ENCODE measurements around the gene CFAP107.
"Not testable (repeated sequence)": the region's sequence is repeated elsewhere in the genome, so short reads cannot be mapped to it uniquely, and the experiment has no call there.

CFAP107 gene

DNA sequence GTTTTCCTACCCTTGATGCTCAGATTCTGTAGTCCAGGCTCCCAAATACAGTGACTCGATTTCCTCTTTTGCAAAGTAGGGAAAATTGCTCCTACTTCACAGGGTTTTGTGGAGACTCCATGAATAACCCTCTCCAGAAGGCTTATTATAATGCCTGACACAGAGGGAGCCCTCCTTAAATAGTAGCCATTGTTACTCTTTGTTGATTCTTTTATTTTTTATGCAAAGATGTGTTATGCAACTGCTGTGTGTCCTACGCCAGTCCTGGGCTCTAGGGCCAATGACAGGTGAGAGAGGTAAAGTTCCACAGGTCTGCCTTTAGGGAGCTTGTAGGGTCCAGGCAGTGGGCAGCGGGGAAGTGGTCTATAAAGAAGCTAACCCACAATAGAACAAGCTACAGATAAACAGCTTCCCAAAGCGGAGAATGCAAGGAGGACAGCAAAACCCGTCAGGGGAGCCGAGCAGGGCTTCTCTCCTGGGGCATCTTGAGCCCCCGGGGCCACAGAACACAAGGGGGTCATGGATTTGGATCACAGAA lies 28.6 kb upstream of the CFAP107 start:
- Mint-ChIP-seq H3K9me3 (no peaks in the 10 kb centered on the region), H3K27ac (no peak overlapping the region), H3K27me3 (peaks cover 16 to 34% of the 10 kb centered on the region in 2 donors), H3K4me1 (no peaks in the 10 kb centered on the region), H3K4me3 (no peak overlapping the region), H3K36me3 (no peaks in the 10 kb centered on the region)
- DNase-seq (no peak), ATAC-seq (replicated peaks) (no peak)

DNA sequence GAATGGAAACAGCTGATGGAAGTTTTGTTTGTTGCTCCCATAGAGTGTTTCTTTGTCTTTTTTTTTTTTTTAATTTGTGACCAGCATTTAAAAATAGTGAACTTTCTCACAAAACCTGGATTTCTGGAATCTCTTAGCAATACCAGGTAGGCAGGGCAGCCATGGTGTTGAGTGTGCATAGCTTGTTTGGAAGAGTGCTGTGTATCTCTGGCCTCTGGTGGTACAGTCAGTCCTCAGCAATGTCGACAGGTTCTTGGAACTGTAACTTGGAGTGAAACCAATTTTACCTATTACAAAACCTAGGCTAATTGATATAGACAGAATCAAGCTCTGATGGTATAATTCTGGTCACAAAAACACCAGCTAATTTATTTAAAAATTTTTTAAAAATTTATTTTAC lies 23.4 kb upstream of the CFAP107 start:
- Mint-ChIP-seq H3K27ac (no peak overlapping the region), H3K9me3 (peaks cover 0 to under 1% of the 10 kb centered on the region in 2 donors), H3K4me1 (no peaks in the 10 kb centered on the region), H3K4me3 (no peak overlapping the region), H3K27me3 (peaks cover 25 to 42% of the 10 kb centered on the region in 2 donors), H3K36me3 (no peaks in the 10 kb centered on the region)
- ATAC-seq (replicated peaks) (no peak), DNase-seq (no peak)

DNA sequence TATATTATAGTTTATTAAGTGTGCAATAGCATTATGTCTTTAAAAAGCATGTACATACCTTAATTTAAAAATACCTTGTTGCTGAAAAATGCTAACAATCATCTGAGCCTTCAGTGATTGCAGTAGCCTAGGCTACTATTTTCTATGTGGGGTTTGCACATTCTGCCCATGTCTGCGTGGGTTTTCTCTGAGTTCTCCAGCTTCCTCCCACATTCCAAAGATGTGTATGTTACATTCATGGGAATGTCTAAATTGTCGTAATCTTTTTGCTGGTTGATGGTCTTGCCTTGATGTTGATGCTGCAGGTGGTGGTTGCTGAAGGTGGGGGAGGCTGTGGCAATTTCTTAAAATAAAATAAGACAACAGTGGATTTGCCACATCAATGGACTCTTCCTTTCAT lies 17.6 kb upstream of the CFAP107 start:
- H3K27me3 Mint-ChIP-seq, result peaks cover 24 to 29% of the 10 kb centered on the region in 2 donors
- no peak for ATAC-seq (replicated peaks)
- H3K4me1 Mint-ChIP-seq, result no peaks in the 10 kb centered on the region
- no peak overlapping the region for H3K4me3 Mint-ChIP-seq
- H3K36me3 Mint-ChIP-seq, result peaks cover 0 to 3% of the 10 kb centered on the region in 2 donors
- H3K9me3 Mint-ChIP-seq, result peaks cover 6 to 26% of the 10 kb centered on the region in 2 donors
- H3K27ac Mint-ChIP-seq, result no peak overlapping the region
- DNase-seq, result no peak

DNA sequence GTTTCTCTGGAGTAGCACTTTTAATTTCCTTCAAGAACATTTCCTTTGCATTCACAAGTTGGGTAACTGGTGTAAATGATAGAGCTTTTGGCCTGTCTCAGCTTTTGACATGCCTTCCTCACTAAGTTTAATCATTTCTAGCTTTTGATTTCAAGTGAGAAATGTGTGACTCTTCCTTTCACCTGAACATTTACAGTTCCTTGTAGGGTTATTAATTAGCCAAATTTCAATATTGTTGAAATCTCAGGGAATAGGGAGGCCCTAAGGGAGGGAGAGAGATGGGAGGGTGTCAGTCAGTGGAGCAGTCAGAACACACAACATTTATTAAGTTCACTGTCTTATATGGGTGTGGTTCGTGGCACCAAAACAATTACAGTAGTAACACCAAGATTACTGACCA lies 15.8 kb upstream of the CFAP107 start:
- Mint-ChIP-seq H3K36me3 (peaks cover 0 to 3% of the 10 kb centered on the region in 2 donors), H3K4me1 (no peaks in the 10 kb centered on the region), H3K9me3 (peaks cover 6 to 30% of the 10 kb centered on the region in 2 donors), H3K4me3 (no peak overlapping the region), H3K27me3 (peaks cover 25 to 26% of the 10 kb centered on the region in 2 donors), H3K27ac (no peak overlapping the region)
- no peak for ATAC-seq (replicated peaks)
- no peak for DNase-seq

DNA sequence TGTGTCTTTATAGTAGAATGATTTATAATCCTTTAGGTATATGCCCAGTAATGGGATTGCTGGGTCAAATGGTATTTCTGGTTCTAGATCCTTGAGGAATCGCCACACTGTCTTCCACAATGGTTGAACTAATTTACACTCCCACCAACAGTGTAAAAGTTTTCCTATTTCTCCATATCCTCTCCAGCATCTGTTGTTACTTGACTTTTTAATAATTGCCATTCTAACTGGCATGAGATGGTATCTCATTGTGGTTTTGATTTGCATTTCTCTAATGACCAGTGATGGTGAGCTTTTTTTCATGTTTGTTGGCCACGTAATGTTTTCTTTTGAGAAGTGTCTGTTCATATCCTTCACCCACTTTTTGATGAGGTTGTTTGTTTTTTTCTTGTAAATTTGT lies 14.9 kb upstream of the CFAP107 start:
- H3K27ac Mint-ChIP-seq; H3K36me3 Mint-ChIP-seq; H3K4me3 Mint-ChIP-seq; H3K4me1 Mint-ChIP-seq; DNase-seq; ATAC-seq (replicated peaks): not testable (repeated sequence)
- peaks cover 21 to 25% of the 10 kb centered on the region in 2 donors for H3K27me3 Mint-ChIP-seq
- H3K9me3 Mint-ChIP-seq, result peaks cover 6 to 30% of the 10 kb centered on the region in 2 donors

DNA sequence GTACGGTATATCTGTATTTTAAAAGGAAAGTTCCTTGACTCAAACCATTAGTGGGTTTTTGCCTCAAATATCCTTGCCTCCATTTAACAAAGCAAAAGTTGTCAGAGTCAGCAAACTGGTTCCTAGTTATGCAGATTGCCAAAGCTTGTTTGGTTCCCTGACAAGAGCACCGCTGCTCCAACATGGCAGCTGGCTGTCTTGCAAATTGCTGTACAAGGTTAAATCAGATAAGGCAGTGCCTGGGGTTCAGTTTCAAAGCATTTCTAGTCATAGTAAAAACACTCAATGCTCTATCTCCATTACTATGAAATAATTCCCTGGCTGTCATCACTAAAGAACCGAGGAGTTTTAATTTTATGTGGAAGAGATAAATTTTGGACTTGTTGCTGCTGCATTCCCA lies 11.3 kb upstream of the CFAP107 start:
- ATAC-seq (replicated peaks) (no peak), DNase-seq (no peak)
- H3K4me3 Mint-ChIP-seq, result no peak overlapping the region
- H3K27me3 Mint-ChIP-seq, result peaks cover 42 to 49% of the 10 kb centered on the region in 2 donors
- H3K36me3 Mint-ChIP-seq, result peaks cover 2 to 3% of the 10 kb centered on the region in 2 donors
- H3K4me1 Mint-ChIP-seq, result no peaks in the 10 kb centered on the region
- H3K9me3 Mint-ChIP-seq, result peaks cover 15 to 38% of the 10 kb centered on the region in 2 donors
- no peak overlapping the region for H3K27ac Mint-ChIP-seq

DNA sequence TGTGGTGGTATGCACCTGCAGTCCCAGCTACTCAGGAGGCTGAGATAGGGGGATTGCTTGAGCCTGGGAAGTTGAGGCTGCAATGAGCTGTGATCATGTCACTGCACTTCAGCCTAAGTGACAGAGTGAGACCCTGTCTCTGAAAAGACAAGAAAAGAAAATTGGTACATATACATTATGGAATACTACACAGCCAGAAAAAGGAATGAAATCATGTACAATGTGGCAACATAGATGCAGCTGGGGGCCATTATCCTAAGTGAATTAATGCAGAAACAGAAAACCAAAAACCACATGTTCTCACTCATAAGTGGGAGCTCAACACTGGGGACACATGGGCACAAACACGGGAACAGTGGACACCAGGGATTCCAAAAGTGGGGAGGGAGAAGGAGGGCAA lies 7.1 kb upstream of the CFAP107 start:
- no peak overlapping the region for H3K27ac Mint-ChIP-seq
- DNase-seq (no peak), ATAC-seq (replicated peaks) (no peak)
- peaks cover 9 to 12% of the 10 kb centered on the region in 2 donors for H3K9me3 Mint-ChIP-seq
- H3K36me3 Mint-ChIP-seq, result peaks cover 0 to 2% of the 10 kb centered on the region in 2 donors
- H3K4me1 Mint-ChIP-seq, result no peaks in the 10 kb centered on the region
- no peak overlapping the region for H3K4me3 Mint-ChIP-seq
- H3K27me3 Mint-ChIP-seq, result peaks cover 28 to 42% of the 10 kb centered on the region in 2 donors

DNA sequence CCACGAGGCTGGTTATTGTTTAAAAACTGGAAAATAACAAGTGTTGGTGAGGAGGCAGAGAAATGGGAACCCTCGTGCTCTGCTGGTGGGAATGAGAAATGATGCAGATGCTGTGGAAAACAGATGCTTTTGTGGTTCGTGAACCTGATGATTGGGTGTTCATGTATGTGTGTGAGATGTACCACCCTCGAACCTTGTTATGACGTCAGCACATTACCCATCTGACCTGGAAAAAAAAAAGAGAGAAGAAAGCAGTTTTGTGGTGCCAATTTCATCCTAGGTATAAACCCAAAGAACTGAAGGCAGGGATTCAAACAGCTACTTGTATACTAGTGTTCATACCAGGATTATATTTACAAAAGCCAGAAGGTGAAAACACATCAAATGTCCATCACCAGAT lies 6.4 kb upstream of the CFAP107 start:
- Mint-ChIP-seq H3K27me3 (peaks cover 31 to 45% of the 10 kb centered on the region in 2 donors), H3K9me3 (peaks cover 9 to 12% of the 10 kb centered on the region in 2 donors), H3K27ac (no peak overlapping the region), H3K4me3 (no peak overlapping the region), H3K36me3 (peaks cover 0 to 2% of the 10 kb centered on the region in 2 donors), H3K4me1 (no peaks in the 10 kb centered on the region)
- DNase-seq (no peak), ATAC-seq (replicated peaks) (no peak)

DNA sequence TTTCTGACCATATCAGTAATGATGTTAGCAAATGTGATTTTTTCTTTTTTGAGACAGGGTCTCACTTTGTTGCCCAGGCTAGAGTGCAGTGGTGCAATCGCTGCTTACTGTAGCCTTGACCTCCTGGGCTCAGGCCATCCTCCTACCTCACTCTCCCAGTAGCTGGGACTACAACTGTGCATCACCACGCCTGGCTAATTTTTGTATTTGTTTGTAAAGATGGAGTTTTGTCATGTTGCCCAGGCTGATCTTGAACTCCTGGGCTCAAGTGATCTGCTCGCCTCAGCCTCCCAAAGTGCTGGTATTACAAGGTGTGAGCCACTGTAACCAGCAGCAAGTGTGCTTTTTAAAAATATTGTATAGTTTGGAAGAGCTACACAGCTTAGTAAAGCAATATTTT lies 4.1 kb upstream of the CFAP107 start:
- ATAC-seq (replicated peaks) (no peak), DNase-seq (no peak)
- Mint-ChIP-seq H3K9me3 (peaks cover 5 to 6% of the 10 kb centered on the region in 2 donors), H3K4me3 (no peak overlapping the region), H3K36me3 (no peaks in the 10 kb centered on the region), H3K27ac (peak overlapping the region; percentile 26), H3K4me1 (no peaks in the 10 kb centered on the region), H3K27me3 (peaks cover 32 to 45% of the 10 kb centered on the region in 2 donors)

DNA sequence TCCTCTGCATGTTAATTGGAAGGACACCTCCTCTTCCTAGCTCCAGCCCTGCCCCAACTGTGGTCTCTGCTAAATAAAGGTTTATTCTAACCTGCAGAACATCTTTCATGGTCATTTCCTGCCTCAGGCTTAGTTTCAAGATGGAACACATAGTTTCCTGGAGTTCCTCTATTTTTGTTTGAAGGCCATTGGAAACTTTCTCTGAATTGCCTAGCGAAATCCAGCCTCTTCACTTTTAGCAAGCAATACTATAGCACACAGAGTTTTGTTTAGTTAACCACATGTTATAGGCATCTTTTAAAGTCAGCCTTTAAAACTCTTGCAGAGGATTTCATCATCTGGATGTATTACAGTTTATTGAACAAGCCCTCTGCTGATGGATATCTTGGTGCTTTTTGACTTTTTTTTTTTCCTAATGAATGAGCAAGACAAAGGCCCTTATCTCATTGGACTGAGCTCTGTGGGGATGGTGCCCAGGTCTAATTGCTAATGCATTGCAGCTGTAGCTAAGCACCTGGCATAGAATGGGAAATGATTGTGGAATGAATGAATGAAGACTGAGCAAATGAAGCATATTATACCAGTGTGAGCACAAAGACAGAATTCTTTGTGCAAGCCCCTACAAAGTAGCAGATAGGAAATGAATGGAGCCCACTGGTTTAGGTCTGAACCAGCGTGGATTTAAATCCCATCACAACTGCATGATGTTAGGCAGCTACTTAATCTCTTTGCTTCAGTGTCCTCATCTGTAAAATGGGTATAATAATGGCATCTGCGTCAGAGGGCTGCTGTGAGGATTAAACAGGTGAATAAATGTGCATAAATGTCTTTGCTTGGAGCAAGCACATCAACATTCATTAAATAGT lies 641 bp upstream of the CFAP107 start:
- Mint-ChIP-seq H3K4me3 (no peak overlapping the region), H3K36me3 (no peaks in the 10 kb centered on the region), H3K9me3 (peaks cover 17 to 18% of the 10 kb centered on the region in 2 donors), H3K27me3 (peaks cover 20 to 28% of the 10 kb centered on the region in 2 donors), H3K27ac (no peak overlapping the region), H3K4me1 (no peaks in the 10 kb centered on the region)
- DNase-seq, result no peak
- no peak for ATAC-seq (replicated peaks)

DNA sequence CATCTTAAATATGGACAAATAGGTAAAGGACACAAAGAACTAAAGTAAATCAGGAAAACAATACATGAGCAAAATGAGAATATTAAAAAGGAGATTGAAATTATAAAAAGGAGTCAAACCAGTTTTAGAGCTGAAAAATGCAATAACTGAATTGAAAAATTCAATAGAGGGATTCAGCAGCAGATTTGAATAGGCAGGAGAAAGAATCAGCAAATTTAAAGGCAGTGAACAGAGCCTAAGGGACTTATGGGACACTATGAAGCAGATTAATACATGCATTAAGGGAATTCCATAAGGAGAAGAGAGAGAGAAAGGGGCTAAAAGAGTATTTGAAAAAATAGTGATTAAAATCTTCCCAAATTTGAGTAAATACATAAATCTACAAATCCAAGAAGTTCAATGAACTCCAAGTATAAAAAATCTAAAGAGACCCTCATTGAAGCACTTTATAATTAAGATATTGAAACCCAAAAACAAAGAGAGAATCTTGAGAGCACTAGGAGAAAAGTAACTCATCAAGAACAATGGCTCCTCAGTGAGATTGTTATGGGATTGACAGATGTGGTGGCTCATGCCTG lies 2.9 kb downstream of the CFAP107 start:
- H3K4me3 Mint-ChIP-seq, result no peak overlapping the region
- H3K9me3 Mint-ChIP-seq, result peaks cover 17 to 22% of the 10 kb centered on the region in 2 donors
- DNase-seq (no peak), ATAC-seq (replicated peaks) (no peak)
- H3K36me3 Mint-ChIP-seq, result no peaks in the 10 kb centered on the region
- H3K27ac Mint-ChIP-seq, result no peak overlapping the region
- H3K4me1 Mint-ChIP-seq, result no peaks in the 10 kb centered on the region
- peaks cover 24 to 38% of the 10 kb centered on the region in 2 donors for H3K27me3 Mint-ChIP-seq

DNA sequence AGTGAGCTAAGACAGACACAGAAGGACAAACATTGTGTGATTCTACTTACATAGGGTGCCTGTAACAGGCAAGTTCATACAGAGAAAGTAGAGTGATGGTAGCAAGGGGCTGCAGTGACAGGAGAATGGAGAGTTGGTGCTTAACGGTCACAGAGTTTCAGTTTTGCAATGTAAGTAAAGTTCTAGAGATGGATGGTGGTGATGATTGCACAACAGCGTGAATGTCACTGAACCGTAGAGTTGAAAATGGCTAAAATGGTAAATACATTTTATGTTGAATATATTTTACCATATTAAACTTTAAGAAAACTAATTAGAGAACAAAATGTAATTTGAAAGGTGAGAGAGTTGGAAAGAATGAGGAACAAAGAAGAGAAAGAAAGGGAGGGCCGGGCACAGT lies 8.7 kb downstream of the CFAP107 start:
- no peak for ATAC-seq (replicated peaks)
- H3K9me3 Mint-ChIP-seq, result peaks cover 0 to 6% of the 10 kb centered on the region in 2 donors
- peaks cover 17 to 29% of the 10 kb centered on the region in 2 donors for H3K27me3 Mint-ChIP-seq
- DNase-seq, result no peak
- no peaks in the 10 kb centered on the region for H3K36me3 Mint-ChIP-seq
- H3K4me1 Mint-ChIP-seq, result no peaks in the 10 kb centered on the region
- H3K27ac Mint-ChIP-seq, result no peak overlapping the region
- H3K4me3 Mint-ChIP-seq, result no peak overlapping the region

DNA sequence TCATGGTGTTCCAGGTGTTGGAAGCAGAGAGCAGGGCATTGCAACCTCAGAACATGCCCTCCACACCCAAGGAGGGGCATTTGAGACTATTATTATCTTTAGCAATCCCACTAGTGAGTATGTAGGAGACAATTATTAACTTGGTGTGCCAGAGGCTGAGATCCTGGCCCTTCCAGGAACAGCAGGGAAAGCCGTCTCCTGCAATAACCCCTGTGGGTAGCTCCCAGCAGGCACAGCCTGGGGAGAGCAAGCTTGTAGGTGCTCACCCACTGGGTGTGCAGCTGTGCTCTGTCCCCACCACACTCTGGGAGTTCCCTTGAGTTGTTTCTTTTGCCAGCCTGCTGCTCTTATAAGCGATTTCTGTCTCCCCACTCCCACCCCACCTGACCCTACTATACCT lies 10.3 kb downstream of the CFAP107 start:
- no peak overlapping the region for H3K27ac Mint-ChIP-seq
- no peak overlapping the region for H3K4me3 Mint-ChIP-seq
- no peaks in the 10 kb centered on the region for H3K4me1 Mint-ChIP-seq
- DNase-seq (no peak), ATAC-seq (replicated peaks) (no peak)
- H3K9me3 Mint-ChIP-seq, result no peaks in the 10 kb centered on the region
- peaks cover 14 to 17% of the 10 kb centered on the region in 2 donors for H3K27me3 Mint-ChIP-seq
- H3K36me3 Mint-ChIP-seq, result no peaks in the 10 kb centered on the region

DNA sequence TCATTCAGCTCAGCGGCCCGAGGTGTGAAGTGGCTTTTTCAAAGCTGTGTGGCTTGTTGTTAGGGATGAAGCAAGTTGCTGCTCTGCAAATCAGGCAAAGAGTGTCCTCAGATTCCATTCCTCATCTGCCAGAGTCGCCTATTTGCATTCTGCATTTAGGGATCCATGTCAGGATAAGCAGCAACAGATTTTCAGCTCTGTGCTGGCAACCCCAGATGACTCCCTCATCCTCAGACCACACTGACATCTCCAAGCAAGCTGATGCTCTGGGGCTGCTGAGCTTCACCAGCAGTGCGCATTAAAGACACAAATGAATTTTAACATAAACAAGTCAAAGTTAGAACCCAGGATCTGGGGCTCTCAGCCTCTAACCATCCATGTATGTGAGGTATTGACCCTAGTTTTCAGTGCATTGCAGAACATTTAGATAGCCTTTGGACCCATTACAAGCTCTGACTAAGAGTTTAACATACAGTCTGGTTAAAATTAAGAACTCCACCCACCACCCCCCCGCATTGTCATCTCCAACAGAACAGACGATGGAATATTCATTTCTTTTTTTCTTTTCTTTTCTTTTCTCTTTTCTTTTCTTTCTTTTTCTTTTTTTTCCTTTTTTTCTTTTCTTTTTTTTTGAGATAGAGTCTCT lies 10.9 kb downstream of the CFAP107 start:
- H3K4me1 Mint-ChIP-seq, result no peaks in the 10 kb centered on the region
- no peaks in the 10 kb centered on the region for H3K9me3 Mint-ChIP-seq
- no peaks in the 10 kb centered on the region for H3K36me3 Mint-ChIP-seq
- peaks cover 14 to 17% of the 10 kb centered on the region in 2 donors for H3K27me3 Mint-ChIP-seq
- DNase-seq (no peak), ATAC-seq (replicated peaks) (no peak)
- no peak overlapping the region for H3K27ac Mint-ChIP-seq
- no peak overlapping the region for H3K4me3 Mint-ChIP-seq
